Ramos (cell line): ENCODE data around the gene UPP1.
"Not testable (repeated sequence)": the region's sequence is repeated elsewhere in the genome, so short reads cannot be mapped to it uniquely, and the experiment has no call there.

Experiments
- in situ Hi-C: fragments of 300-500 bp; cut with MboI; formaldehyde crosslinking; loops from one replicate; pipeline ENCODE4 v1.14.3; 2022; ENCODE audit warnings: low sequenced_read_pairs; ENCODE audit not compliant: unreplicated experiment

UPP1 gene

DNA sequence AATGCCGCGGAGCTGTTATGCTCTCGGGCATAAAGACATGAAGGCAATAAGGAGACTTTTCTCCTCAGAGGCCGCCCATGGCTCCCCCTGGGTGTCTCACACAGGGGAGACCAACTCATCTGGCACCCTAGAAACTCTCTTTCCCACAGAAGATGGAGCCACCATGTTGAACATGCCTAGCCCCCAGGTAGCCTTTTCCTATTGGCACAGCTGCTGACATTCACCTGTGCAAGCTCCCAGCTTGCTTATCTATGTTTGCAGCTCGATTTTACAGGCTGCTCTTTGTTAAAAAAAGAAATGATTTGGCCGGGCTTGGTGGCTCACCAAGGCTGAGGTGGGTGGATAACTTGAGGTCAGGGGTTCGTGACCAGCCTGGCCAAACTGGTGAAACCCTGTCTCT, 58.6 kb downstream of the UPP1 start:
- in situ Hi-C loops, result not testable (repeated sequence)

- in situ Hi-C loops, result no loop called here
Measured at GRCh38 chr7:48148311-48148710, 59.2 kb downstream of the UPP1 start.

DNA sequence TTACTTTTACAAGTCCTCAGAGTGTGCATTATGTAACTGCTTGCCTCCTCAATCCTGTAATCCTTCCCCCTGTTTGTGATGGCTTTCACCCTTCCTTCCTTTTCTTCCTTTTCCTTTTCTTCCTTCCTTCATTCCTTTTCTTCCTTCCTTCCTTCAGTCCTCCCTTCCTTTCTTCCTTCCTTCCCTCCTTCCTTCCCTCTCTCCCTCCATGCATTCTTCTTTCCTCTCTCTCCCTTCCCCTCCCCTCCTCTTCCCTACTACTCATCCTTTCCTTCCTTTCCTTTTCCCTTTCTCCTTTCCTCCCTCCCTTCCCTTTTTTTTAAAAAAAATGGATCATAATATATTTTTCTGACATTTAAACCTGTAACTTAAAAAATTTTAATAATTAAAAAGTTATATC, 60.0 kb downstream of the UPP1 start:
- in situ Hi-C loops, result no loop called here

GRCh38 chr7:48150086-48150485, 61.0 kb downstream of the UPP1 start:
- in situ Hi-C loops, result no loop called here

DNA sequence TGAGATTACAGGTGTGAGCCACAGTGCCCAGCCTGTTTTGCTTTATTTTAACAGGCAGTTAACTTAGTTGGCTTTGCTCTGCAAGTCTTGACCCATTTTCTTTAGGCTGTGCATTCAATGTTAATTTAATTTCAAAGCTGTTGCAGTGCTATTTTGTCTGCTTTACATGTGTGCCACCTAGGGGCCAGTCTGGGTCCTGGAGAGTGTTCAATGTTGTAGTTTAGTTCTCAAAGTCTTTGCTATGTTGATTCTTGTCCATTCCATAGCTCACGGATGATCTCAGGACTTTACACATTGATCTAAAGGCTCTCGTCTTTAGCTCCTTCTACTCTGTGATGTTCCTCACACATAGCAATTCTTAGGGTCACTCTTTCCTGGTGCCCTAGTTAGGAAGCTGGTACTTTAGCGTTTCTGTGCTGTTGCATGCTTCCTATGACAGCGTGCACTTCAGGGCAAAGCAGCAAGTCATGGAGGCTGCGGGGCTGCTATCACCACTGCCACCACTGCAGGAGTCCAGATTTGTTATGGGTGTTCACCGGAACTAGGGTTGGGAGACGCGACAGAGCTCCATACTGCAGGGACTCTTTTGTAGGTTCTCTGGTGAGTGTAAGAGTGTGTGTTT, 65.8 kb downstream of the UPP1 start:
- in situ Hi-C loops, result no loop called here
